ENCODE results near the gene SASH3.

Gene SASH3

GRCh38 chrX:129779086-129779672 lies 570 bp upstream of the SASH3 start:
- intact Hi-C loops (cut with DNase I), result no loop called here
- DNase-seq, result no peak

- DNase-seq, result no peak
- intact Hi-C loops (cut with DNase I), result no loop called here
Observed at GRCh38 chrX:129780441-129781105, 824 bp downstream of the SASH3 start.

- intact Hi-C loops (cut with DNase I), result no loop called here
- peak in 11 of 42 donors; percentile 11 to 43 (median 24) for DNase-seq
Observed at GRCh38 chrX:129781134-129781672, 1.5 kb downstream of the SASH3 start.

GRCh38 chrX:129781680-129782495 lies 2.1 kb downstream of the SASH3 start:
- no peak for DNase-seq
- intact Hi-C loops (cut with DNase I), result no loop called here

- peak in 1 of 42 donors; percentile 9 for DNase-seq
Observed at GRCh38 chrX:129782706-129783105, 3.0 kb downstream of the SASH3 start.

GRCh38 chrX:129783291-129783713 lies 3.6 kb downstream of the SASH3 start:
- intact Hi-C loops (cut with DNase I), result no loop called here
- DNase-seq, result no peak

More at GRCh38 chrX:129782706-129783105, 3.0 kb downstream of the SASH3 start:
- intact Hi-C loops (cut with DNase I), result no loop called here

GRCh38 chrX:129784371-129784770 lies 4.6 kb downstream of the SASH3 start:
- peak in 1 of 42 donors; percentile 4 for DNase-seq
- intact Hi-C loops (cut with DNase I), result no loop called here

GRCh38 chrX:129785160-129785947 lies 5.6 kb downstream of the SASH3 start:
- peak in 1 of 42 donors; percentile 36 for DNase-seq
- intact Hi-C loops (cut with DNase I), result no loop called here

- DNase-seq, result peak in 1 of 42 donors; percentile 9
- intact Hi-C loops (cut with DNase I), result no loop called here
Observed at GRCh38 chrX:129786210-129786651, 6.5 kb downstream of the SASH3 start.

- DNase-seq, result peak in 2 of 42 donors; percentile 7 to 26
Observed at GRCh38 chrX:129787336-129788055, 7.7 kb downstream of the SASH3 start.

GRCh38 chrX:129788527-129788926 lies 8.8 kb downstream of the SASH3 start:
- DNase-seq, result peak in 1 of 42 donors; percentile 38
- intact Hi-C loops (cut with DNase I), result no loop called here

More at GRCh38 chrX:129787336-129788055, 7.7 kb downstream of the SASH3 start:
- intact Hi-C loops (cut with DNase I), result no loop called here

- intact Hi-C loops (cut with DNase I), result no loop called here
- DNase-seq, result peak in 2 of 42 donors; percentile 19 to 22
Observed at GRCh38 chrX:129790146-129790545, 10.4 kb downstream of the SASH3 start.

- intact Hi-C loops (cut with DNase I), result no loop called here
Observed at GRCh38 chrX:129790808-129791207, 11.1 kb downstream of the SASH3 start.

GRCh38 chrX:129791336-129791735 lies 11.6 kb downstream of the SASH3 start:
- peak in 2 of 42 donors; percentile 16 to 28 for DNase-seq
- intact Hi-C loops (cut with DNase I), result no loop called here

More at GRCh38 chrX:129790808-129791207, 11.1 kb downstream of the SASH3 start:
- peak in 4 of 42 donors; percentile 5 to 29 (median 16) for DNase-seq

- peak in 2 of 42 donors; percentile 23 to 34 for DNase-seq
- intact Hi-C loops (cut with DNase I), result no loop called here
Observed at GRCh38 chrX:129791961-129792570, 12.3 kb downstream of the SASH3 start.

- intact Hi-C loops (cut with DNase I), result no loop called here
- peak in 2 of 42 donors; percentile 22 to 33 for DNase-seq
Observed at GRCh38 chrX:129792586-129793291, 13.0 kb downstream of the SASH3 start.

Data from head of caudate nucleus (tissue), 42 donors.